GM19099 (cell line): ENCODE results near the gene GLB1L3.

ENCODE experiments used
- POLR2A ChIP-seq: IDR thresholded peaks from 3 replicates; pipeline ENCODE4 v1.6.1; 2011; ENCODE audit warnings: low read depth; ENCODE audit not compliant: insufficient read length; ENCODE audit errors: extremely low read depth

GLB1L3 gene

DNA sequence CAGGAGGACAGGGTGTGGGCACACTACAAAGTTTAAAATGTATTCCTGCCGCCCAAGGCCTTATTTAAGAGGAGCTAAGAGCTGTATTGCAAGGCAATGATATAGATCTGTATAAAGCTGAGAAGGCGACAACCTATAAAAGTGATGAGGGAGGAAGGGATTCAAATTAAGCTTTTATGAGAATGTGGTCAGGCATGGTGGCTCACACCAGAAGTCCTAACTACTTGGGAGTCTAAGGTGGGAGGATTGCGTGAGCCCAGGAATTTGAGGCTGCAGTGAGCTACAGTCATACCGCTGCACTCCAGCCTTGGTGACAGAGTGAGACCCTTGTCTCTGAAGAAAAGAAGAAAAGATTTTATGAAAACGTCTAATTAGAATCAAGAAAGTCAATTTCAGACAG is 9.7 kb upstream of the GLB1L3 start:
- no peak for TF ChIP-seq POLR2A

DNA sequence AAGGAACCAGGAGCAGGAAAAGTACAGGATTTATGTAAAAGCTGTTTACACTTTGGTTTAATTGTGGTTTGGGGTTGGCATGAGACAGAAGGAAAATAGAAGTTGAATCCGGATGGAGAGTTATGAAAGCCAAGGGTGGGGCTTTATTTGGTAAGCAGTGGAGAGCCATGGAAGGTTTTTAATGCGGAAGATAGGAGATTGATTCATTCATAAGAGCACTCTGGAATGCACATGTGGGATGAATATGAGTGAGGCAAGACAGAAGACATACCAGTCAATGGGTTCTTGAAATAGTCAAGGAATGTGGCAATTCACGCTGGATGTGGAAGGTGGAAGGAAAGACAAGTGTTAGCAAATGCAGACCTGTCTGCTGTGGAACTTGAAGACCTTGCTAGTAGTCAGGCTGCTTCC is 9.3 kb upstream of the GLB1L3 start:
- TF ChIP-seq POLR2A = no peak

GRCh38 chr11:134267461-134267860 is 8.7 kb upstream of the GLB1L3 start:
- TF ChIP-seq POLR2A = no peak

DNA sequence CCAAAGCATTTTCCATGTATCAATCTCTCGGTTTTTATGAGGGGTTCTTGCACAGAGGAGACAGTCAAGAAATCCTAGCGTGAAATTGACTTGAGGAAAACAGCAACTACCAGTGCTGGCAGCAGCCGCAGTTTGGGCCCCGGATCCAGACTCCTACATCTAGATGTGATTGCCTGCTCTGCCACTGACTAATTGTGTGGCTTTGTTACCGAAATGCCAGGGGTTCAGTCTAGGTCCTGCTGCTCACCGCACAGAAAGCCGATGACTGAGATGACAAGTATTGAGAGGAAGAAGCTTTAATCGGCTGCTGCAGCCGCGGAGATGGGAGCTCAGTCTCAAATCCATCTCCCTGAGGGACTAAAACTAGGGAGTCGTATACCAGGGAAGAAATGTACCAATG is 8.2 kb upstream of the GLB1L3 start:
- no peak for TF ChIP-seq POLR2A

DNA sequence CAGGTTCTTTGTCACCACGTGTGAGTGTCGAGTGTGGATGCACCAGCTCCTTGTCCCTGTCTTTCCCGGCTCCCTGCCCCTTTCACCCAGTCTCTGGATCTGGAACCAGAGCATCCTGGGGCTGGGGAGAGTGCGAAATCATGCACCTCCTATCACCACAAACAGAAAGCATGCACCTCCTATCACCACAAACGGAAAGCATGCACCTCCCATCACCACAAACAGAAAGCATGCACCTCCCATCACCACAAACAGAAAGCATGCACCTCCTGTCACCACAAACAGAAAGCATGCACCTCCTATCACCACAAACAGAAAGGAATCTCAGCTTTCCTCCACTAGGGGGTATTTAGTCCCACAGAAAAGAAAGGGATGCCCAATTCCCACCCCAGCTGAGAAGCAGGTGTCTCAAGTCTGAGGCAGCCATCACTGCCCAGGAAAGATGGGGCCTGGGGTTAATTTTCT is 5.9 kb upstream of the GLB1L3 start:
- TF ChIP-seq POLR2A = no peak

DNA sequence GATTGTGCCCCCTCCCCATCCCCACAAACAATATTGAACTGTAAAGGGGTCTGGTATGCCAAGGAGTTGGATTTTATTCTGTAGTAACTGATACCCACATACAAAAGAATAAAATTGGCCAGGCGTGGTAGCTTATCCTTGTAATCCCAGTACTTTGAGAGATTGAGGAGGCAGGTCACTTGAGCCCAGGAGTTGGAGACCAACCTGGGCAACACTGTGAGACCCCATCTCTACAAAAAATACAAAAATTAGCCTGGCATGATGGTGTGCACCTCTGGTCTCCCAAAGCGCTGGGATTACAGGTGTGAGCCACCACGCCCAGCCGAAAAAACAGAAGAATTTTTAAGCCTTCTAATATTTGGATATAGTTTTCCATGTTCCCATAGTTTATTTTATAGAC is 4.2 kb upstream of the GLB1L3 start:
- TF ChIP-seq POLR2A = no peak

GRCh38 chr11:134272381-134273316 is 3.5 kb upstream of the GLB1L3 start:
- TF ChIP-seq POLR2A = no peak

GRCh38 chr11:134273317-134273712 is 2.9 kb upstream of the GLB1L3 start:
- TF ChIP-seq POLR2A = no peak

- no peak for TF ChIP-seq POLR2A
Observed at GRCh38 chr11:134275188-134275533, 1.0 kb upstream of the GLB1L3 start.

DNA sequence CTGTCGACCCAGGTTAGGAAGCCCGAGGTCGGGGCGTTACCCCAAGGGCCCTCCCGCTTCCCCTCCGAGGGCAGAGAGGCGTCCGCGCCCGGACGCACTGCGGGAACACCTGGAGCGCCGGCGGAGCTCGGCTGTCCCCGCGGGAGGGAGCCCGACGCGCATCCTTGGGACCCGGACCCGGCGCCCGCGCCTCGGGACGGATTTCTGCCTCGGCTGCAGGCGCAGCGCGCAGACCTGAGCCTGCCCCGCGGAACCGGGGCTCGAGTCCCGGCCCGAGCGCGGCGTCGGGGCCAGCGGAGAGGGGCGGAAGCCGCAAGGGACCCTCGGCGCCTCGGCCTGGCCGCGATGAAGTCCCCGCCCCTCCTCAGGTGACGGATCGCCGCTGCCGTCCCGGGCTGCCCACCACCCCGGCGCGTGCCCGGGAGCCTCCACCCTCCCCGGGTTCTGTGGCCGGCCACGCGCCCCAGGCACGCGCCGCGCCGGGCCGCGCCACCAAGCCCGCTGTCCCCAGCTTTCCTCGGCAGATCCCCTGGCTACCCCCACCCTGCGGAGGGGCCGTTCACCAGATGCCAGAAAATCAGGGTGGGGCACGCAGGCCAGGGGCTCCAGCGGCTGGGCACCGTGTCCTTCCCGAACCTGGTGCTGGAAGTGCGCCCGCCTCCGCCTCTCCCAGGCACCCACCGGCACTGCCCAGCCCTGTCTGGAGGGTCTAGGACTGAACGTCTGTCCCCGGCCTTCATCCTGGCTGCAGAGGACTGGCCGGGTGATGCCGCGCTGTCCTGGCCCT is 410 bp downstream of the GLB1L3 start:
- TF ChIP-seq POLR2A = no peak

- no peak for TF ChIP-seq POLR2A
Observed at GRCh38 chr11:134277183-134278001, 1.2 kb downstream of the GLB1L3 start.

DNA sequence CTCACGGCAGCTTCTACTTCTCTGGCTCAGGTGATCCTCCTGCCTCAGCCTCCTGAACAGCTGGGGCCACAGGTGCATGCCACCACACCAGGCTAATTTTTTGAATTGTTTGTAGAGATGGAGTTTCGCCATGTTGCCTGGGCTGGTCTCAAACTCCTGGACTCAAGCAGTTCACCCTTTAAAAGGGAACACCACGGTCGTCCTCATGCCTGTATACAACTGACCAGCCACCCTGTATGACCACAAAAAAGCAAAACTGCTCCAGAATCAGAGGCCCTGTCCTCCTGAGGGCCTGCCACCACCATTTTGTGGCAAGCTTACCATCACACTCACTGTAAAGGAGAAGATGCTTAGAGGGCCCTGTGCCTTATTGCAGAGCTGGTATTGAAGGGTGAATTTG is 2.2 kb downstream of the GLB1L3 start:
- no peak for TF ChIP-seq POLR2A

DNA sequence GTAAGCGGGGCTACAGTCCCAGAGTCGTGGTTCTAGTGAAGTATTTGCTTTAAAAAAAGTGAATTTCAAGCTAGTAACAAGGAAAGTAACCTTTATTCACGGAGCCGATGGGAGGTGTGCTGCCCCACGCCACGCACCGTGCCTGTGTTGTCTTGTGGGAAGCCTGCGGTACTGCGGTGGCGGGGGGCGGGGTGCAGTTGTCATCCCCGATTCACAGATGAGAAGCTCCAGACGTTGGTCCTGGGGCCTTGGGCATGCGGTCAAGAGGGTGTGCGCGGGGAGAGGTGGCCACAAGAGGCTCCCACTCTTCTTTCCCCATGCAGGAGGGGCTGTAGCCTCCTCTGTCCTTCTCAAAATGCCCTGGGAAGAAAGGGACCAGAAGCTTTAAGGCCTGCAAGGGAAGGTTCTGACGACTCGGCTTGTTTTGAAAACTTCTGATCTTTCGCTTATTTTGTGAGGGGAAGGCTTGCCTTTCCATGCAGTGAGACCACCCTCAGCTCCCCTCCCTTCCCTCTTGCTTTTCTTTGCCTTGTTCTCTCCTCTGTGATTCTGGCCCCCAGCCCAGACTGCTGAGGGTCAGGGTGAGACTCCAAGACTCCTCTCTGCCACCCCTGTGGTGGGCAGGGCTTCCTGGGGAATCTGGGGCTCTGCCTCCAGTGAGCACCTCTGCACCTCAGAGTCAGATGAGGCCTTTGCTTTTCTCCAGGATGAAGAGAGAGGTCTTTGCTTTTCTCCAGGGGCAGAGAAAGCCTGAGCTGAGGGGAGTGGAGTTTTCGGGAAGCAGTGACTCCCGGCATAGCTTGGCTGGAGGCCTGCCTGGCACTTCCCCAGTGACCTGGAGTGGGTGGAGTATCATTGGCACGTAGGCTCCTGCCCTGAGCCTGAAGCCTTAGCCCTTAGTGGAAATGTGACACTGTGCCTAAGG is 6.2 kb downstream of the GLB1L3 start:
- no peak for TF ChIP-seq POLR2A
